ENCODE results near the gene DCAF11. TPM values are rescaled to one million over a fixed set of nuclear protein-coding genes. Genes with fewer than 3 reads are reported as not detected.

The DCAF11 gene
- total RNA-seq, 1 donor from 2014 or later, result 52.8 TPM

DNA sequence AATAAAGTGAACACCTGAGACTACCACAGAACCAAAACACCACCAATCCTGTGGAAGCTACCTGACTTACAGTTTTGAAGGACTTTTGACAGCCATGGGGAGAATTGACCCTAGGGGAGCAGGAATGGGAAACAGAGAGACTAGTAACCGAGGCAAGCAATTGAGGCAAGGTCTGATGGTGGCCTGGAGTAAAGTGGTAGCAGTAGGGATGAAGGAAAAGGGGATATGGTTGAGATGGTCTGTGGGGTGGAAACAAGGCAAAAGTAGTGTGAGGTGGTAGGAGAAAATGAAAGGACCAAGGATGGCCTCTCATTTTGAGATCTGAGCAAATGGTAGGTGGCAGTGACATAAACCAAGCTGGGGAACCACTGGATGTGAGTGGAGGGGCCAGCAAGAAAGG is 42.3 kb downstream of the DCAF11 start:
- TF ChIP-seq, protein P1, sequence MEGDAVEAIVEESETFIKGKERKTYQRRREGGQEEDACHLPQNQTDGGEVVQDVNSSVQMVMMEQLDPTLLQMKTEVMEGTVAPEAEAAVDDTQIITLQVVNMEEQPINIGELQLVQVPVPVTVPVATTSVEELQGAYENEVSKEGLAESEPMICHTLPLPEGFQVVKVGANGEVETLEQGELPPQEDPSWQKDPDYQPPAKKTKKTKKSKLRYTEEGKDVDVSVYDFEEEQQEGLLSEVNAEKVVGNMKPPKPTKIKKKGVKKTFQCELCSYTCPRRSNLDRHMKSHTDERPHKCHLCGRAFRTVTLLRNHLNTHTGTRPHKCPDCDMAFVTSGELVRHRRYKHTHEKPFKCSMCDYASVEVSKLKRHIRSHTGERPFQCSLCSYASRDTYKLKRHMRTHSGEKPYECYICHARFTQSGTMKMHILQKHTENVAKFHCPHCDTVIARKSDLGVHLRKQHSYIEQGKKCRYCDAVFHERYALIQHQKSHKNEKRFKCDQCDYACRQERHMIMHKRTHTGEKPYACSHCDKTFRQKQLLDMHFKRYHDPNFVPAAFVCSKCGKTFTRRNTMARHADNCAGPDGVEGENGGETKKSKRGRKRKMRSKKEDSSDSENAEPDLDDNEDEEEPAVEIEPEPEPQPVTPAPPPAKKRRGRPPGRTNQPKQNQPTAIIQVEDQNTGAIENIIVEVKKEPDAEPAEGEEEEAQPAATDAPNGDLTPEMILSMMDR (IDR thresholded peaks at IDR 0.05), result no peak
- DNase-seq (ENCODE audit: extremely low spot score, unreplicated experiment), result no peak
- H3K36me3 Mint-ChIP-seq (ENCODE audit: unreplicated experiment), result peaks cover 25% of the 10 kb centered on the region
- peaks cover 11% of the 10 kb centered on the region for H3K4me1 Mint-ChIP-seq (ENCODE audit: unreplicated experiment)
- no peaks in the 10 kb centered on the region for H3K9me3 Mint-ChIP-seq (ENCODE audit: unreplicated experiment)
- H3K27me3 Mint-ChIP-seq (ENCODE audit: unreplicated experiment), result no peaks in the 10 kb centered on the region
- no peak overlapping the region for H3K4me3 Mint-ChIP-seq (ENCODE audit: unreplicated experiment)
- H3K27ac Mint-ChIP-seq (ENCODE audit: unreplicated experiment), result no peak overlapping the region

DNA sequence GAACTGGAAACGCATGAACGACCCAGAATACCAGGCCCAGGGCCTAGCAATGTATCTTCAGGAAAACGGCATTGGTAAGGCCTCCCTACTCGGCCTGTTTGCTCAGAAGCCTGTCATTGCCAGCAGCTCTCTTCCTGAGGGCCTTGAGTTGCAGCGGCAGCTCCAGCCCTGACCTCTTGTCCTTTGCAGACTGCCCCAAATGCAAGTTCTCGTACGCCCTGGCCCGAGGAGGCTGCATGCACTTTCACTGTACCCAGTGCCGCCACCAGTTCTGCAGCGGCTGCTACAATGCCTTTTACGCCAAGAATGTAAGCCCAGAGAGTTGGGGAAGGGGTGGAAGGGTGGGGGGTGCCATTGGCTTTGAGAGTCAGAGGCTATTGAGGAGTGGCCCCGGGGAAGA is 42.8 kb downstream of the DCAF11 start:
- Mint-ChIP-seq H3K36me3 (ENCODE audit: unreplicated experiment) (peaks cover 27% of the 10 kb centered on the region), H3K9me3 (ENCODE audit: unreplicated experiment) (no peaks in the 10 kb centered on the region), H3K4me1 (ENCODE audit: unreplicated experiment) (peaks cover 16% of the 10 kb centered on the region)

DNA sequence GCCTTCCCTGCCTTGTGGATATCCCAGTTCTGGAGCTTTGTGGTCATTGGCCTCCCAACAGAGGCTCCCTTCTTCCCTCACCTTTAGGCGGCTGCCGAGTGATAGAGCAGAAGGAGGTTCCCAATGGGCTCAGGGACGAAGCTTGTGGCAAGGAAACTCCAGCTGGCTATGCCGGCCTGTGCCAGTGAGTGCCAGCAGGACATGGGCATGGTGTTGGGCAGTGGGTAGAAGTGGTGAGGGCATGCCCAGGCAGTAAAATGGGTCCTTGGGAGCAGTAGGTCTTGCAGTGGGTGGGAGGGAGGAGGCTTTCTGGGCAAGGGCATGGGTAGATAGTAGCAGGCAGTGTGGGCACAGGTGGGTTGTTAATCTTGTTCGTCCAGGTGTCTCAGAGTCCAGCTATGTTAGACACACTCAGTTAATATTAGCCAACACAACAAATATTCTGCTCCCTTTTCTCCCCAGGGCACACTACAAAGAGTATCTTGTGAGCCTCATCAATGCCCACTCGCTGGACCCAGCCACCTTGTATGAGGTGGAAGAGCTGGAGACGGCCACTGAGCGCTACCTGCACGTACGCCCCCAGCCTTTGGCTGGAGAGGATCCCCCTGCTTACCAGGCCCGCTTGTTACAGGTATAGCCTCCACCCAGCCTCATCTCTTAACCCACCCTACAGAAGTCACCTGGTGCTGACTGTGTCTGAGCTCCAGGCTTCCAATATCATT is 45.4 kb downstream of the DCAF11 start:
- Mint-ChIP-seq H3K27me3 (ENCODE audit: unreplicated experiment) (no peaks in the 10 kb centered on the region), H3K4me3 (ENCODE audit: unreplicated experiment) (no peak overlapping the region)

More for the DNA sequence above, 42.8 kb downstream of the DCAF11 start:
- DNase-seq (ENCODE audit: extremely low spot score, unreplicated experiment), result no peak
- TF ChIP-seq, protein P1 (IDR thresholded peaks at IDR 0.05), result no peak
- no peak overlapping the region for H3K4me3 Mint-ChIP-seq (ENCODE audit: unreplicated experiment)
- H3K27ac Mint-ChIP-seq (ENCODE audit: unreplicated experiment), result no peak overlapping the region
- no peaks in the 10 kb centered on the region for H3K27me3 Mint-ChIP-seq (ENCODE audit: unreplicated experiment)

DNA sequence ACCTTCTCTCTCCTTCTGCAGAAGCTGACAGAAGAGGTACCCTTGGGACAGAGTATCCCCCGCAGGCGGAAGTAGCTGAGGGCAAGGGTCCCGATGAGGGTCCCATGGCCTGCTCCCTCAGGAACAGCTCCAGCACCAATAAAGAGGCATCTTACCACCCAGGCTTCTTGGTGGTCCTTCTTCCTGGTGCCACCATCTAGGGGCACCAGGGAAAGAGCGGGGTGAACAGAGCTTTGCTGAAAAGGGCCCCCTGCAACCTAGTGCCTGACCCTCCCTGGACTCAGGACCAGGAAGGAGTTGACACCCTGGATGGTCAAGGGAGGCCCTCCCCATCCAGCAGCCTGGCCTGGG is 45.9 kb downstream of the DCAF11 start:
- no peaks in the 10 kb centered on the region for H3K9me3 Mint-ChIP-seq (ENCODE audit: unreplicated experiment)
- H3K4me3 Mint-ChIP-seq (ENCODE audit: unreplicated experiment), result peak overlapping the region; percentile 96
- no peaks in the 10 kb centered on the region for H3K27me3 Mint-ChIP-seq (ENCODE audit: unreplicated experiment)
- TF ChIP-seq, protein P1 (IDR thresholded peaks at IDR 0.05), result no peak
- H3K36me3 Mint-ChIP-seq (ENCODE audit: unreplicated experiment), result peaks cover 41% of the 10 kb centered on the region
- DNase-seq (ENCODE audit: extremely low spot score, unreplicated experiment), result no peak
- H3K4me1 Mint-ChIP-seq (ENCODE audit: unreplicated experiment), result peaks cover 25% of the 10 kb centered on the region
- peak overlapping the region; percentile 20 for H3K27ac Mint-ChIP-seq (ENCODE audit: unreplicated experiment)

More for the DNA sequence above, 45.4 kb downstream of the DCAF11 start:
- Mint-ChIP-seq H3K9me3 (ENCODE audit: unreplicated experiment) (no peaks in the 10 kb centered on the region), H3K27ac (ENCODE audit: unreplicated experiment) (peak overlapping the region; percentile 20), H3K4me1 (ENCODE audit: unreplicated experiment) (peaks cover 25% of the 10 kb centered on the region), H3K36me3 (ENCODE audit: unreplicated experiment) (peaks cover 38% of the 10 kb centered on the region)
- TF ChIP-seq, protein P1 (IDR thresholded peaks at IDR 0.05), result no peak
- DNase-seq (ENCODE audit: extremely low spot score, unreplicated experiment), result no peak

DNA sequence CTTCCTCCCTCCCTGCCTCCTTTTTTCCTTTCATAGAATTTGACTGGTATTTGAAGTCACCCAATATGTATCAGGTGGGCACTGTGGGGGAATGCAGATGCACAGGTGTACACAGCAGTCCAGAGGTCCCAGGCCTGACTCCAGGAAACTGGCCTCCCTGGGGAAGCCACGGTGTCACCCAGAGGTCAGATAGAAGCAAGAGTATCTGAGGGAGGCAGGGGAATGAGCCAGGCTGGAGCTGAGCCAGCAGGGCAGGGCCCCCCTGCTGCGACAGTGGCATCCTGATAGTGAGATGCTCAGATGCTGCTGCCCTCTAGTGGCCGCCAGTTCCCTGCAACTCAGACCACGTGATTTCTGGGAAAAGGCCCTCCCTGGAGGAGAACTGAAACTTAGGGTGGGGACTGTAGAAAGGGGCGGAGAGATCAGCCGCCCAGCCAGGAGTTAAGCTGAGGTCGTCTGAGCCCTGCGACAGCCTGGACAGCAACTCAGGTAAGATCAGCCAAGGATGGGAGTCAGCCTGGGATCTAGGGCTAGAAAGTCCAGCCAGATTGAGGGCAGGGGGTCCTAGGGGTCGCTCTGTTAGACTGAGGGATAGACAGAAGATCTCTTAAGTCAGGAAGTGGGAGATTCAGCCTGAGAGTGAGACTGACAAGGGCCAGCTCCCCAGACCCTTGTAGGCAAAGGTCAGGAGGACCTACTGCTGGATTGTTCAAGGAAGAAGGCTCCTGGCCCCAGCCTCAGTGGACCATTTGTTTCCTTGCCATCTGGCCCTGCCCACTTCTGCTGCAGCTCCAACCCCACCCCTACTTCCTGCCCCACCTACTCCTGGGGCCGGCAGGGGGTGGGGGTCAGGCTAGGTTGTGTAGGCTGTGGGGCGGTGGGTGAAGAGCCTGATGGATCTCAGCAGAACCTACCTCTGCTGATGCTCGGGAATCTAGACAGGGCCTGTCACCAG is 46.5 kb downstream of the DCAF11 start, which contains the start of gene IRF9:
Gene IRF9, plus strand, starts transcription at position 416 of the 955 bp plus-strand sequence. CDS start 880 bp downstream, outside the sequence.
- Mint-ChIP-seq H3K36me3 (ENCODE audit: unreplicated experiment) (peaks cover 41% of the 10 kb centered on the region), H3K27me3 (ENCODE audit: unreplicated experiment) (no peaks in the 10 kb centered on the region), H3K27ac (ENCODE audit: unreplicated experiment) (peak within 1 kb of the TSS; percentile 93), H3K4me3 (ENCODE audit: unreplicated experiment) (peak within 1 kb of the TSS; percentile 96), H3K4me1 (ENCODE audit: unreplicated experiment) (peaks cover 25% of the 10 kb centered on the region), H3K9me3 (ENCODE audit: unreplicated experiment) (no peaks in the 10 kb centered on the region)
- DNase-seq (ENCODE audit: extremely low spot score, unreplicated experiment), result peak; percentile 98
- TF ChIP-seq, protein P1 (IDR thresholded peaks at IDR 0.05), result peak; percentile 94

All from osteocyte (in vitro differentiated cells).